GM18870 (cell line): ENCODE data around the gene PYM1.
"Not testable (repeated sequence)": the region's sequence is repeated elsewhere in the genome, so short reads cannot be mapped to it uniquely, and the experiment has no call there.

Experiments used
- ATAC-seq: cut with Tn5 transposase; IDR thresholded peaks from one replicate; pipeline ENCODE4 v1.9.1; 2021; ENCODE audit warnings: moderate library complexity; ENCODE audit not compliant: unreplicated experiment

PYM1 gene

GRCh38 chr12:55915482-55915859, 12.2 kb downstream of the PYM1 start:
- ATAC-seq, result no peak

GRCh38 chr12:55912908-55913307, 14.8 kb downstream of the PYM1 start:
- ATAC-seq, result no peak

- ATAC-seq, result no peak
These were observed 18.2 kb downstream of the PYM1 start for GRCh38 chr12:55909513-55909884.

- no peak for ATAC-seq
These were observed 18.8 kb downstream of the PYM1 start for GRCh38 chr12:55908726-55909512.

- ATAC-seq, result no peak
These were observed 21.6 kb downstream of the PYM1 start for GRCh38 chr12:55906056-55906455.

- ATAC-seq, result no peak
These were observed 25.7 kb downstream of the PYM1 start for GRCh38 chr12:55901881-55902490.

- ATAC-seq, result no peak
These were observed 28.6 kb downstream of the PYM1 start for GRCh38 chr12:55899082-55899481.

GRCh38 chr12:55893723-55894122, 34.0 kb downstream of the PYM1 start:
- ATAC-seq, result no peak

- no peak for ATAC-seq
These were observed 36.4 kb downstream of the PYM1 start for GRCh38 chr12:55891310-55891709.

GRCh38 chr12:55885113-55885512, 42.6 kb downstream of the PYM1 start:
- ATAC-seq, result no peak

- ATAC-seq, result no peak
These were observed 49.9 kb downstream of the PYM1 start for GRCh38 chr12:55877824-55878223.

- ATAC-seq, result no peak
These were observed 51.8 kb downstream of the PYM1 start for GRCh38 chr12:55875704-55876467.

GRCh38 chr12:55874443-55874842, 53.3 kb downstream of the PYM1 start:
- no peak for ATAC-seq

GRCh38 chr12:55866454-55867004, 61.2 kb downstream of the PYM1 start:
- not testable (repeated sequence) for ATAC-seq

- no peak for ATAC-seq
These were observed 62.4 kb downstream of the PYM1 start for GRCh38 chr12:55865327-55865726.

- not testable (repeated sequence) for ATAC-seq
These were observed 64.8 kb downstream of the PYM1 start for GRCh38 chr12:55862931-55863330.

GRCh38 chr12:55862286-55862685, 65.4 kb downstream of the PYM1 start:
- no peak for ATAC-seq

GRCh38 chr12:55861871-55862270, 65.8 kb downstream of the PYM1 start:
- no peak for ATAC-seq

- ATAC-seq, result no peak
These were observed 66.3 kb downstream of the PYM1 start for GRCh38 chr12:55861396-55861795.

- ATAC-seq, result no peak
These were observed 75.0 kb downstream of the PYM1 start for GRCh38 chr12:55852740-55853139.
